Stimulated activated CD4-positive, alpha-beta T cell treated with anti-CD3 and anti-CD28 coated beads, Interleukin-12 subunit alpha, Interleukin-12 subunit beta, amount 100 ng/mL, for 24 hours (primary cell): ENCODE data around the gene PDE3A.
"Not testable (repeated sequence)": the region's sequence is repeated elsewhere in the genome, so short reads cannot be mapped to it uniquely, and the experiment has no call there.

Experiments used
- DNase-seq, 2 experiments: peaks; one replicate each; pipeline ENCODE4 v3.0.0-alpha.2; 2020; ENCODE audit warnings: low read depth in 2 of 2

The PDE3A gene

DNA sequence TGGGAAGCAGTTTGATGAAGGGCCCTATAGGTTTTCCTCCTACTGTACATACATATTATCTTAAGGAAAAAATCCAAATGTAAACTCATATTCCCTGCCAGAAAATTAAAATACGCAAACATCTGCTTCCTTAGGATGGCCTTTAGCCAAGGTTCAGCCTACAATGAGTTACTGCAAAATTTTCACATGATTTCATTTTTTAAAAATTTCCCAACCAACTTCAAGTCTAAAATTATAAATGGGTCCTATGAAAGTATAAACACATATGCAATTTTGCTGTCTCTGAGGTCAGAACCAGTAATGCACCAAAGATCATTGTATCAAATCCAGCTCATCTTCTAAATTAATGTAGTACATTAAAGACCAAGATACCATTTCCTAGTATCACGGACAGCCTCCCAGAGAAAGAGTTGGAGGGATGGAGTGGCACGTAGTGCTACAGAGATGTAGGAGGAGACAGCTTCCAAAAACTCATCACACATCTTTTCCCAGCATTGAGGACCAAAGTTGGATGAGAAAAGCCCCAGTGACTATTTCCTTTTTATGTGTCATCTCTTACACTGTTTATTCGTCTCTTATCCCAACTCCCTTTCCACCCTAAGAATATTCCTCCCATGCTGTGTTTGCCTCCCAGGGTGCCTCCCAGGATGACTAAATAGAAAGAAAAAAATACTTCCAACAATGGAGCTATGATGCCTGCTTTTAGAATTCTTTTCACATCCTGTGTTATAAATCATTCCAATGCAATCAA is 234.5 kb downstream of the PDE3A start:
- no peak for DNase-seq

GRCh38 chr12:20604408-20605067 is 236.2 kb downstream of the PDE3A start:
- DNase-seq: no peak

- not testable (repeated sequence) for DNase-seq
These were observed 246.7 kb downstream of the PDE3A start for GRCh38 chr12:20615020-20615419.

DNA sequence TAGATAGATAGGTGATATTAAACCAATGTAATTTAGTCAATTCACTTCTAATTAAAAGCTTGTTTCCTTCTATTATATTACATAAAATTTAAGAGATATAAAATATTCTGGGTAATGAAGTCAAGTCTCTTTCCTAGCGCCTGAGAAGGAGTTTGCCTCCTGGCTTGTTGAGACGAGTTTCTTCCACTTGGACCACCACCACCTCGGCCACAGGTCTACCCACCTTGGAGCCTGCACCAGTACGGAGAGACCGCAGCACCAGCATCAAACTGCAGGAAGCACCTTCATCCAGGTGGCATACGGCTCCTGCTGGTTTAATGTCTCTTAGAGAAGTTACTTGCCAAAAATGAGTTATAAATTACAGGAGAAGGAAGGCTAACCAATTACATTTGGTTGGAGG is 247.8 kb downstream of the PDE3A start:
- no peak for DNase-seq

- DNase-seq: no peak
These were observed 251.9 kb downstream of the PDE3A start for GRCh38 chr12:20620261-20620660.

GRCh38 chr12:20624718-20625117 is 256.4 kb downstream of the PDE3A start:
- no peak for DNase-seq

DNA sequence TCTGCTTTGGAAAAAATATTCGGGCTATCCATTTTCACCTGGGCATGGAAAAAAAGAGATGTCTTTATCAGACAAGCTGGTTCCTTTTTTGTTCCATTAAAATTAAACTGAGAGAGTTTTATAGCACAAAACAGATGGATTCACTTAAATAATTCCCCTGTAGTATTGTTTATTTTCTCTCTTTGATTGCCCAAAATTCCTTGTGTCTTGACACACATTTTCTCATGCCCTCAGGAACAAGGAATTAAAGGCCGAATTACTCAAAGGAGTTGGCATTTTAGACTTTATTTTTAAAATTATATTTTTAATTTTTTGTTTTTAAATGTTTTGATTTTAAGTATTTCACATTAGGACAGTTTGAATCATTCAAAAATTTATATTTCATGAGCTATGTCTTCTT is 257.2 kb downstream of the PDE3A start:
- no peak for DNase-seq

DNA sequence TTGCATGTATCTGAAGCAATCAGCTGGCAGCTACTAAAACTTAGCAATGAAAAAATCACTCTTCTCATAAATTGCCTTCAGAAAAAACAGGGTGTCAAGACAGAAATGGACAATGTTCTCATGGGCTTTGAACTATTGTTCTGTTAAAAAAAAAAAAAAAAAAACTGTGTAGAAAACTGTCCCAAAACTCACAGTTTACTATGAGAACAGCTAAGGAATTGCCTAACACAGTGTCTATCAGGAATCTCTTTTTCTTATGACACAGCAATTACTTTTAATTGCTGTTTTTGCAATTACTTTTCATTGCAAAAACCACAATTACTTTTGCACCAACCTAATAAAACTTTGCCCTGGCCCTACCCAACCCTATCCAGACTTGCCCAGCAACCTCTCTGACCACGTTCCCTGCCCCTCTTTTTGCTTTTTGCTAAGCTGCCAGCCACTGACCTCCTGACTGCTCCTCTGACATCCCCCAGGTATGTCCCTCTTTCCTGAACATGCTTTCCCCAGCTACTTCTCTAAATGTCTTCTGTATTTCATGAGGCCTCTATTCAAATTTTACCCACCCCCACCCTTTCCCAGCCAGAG is 258.8 kb downstream of the PDE3A start:
- no peak for DNase-seq

DNA sequence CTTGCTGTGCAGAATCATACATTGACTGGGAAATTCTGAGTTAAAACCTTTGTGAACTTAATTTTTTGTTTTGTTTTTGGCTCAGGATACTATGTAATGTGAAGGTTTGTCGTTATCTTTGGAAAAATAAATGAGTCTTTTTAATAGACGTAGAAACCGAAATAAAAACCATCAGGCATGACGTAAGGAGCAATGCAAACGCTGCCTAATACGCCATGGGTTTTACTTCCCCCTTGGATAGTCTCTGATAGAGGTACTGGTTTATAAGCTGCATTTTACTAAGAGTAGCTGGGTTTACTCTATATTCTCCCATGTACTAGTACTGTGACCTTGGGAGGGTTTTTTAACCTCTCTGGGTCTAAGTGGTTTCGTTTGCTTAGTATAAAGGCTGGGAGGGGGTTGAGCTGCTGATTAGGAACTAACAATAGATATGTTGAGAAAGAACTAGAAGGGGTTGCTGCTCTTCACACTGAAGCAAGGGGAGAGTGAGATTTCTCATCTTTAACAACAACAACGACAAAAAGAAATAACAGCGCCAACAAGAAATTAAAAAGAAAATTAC is 260.0 kb downstream of the PDE3A start:
- no peak for DNase-seq

DNA sequence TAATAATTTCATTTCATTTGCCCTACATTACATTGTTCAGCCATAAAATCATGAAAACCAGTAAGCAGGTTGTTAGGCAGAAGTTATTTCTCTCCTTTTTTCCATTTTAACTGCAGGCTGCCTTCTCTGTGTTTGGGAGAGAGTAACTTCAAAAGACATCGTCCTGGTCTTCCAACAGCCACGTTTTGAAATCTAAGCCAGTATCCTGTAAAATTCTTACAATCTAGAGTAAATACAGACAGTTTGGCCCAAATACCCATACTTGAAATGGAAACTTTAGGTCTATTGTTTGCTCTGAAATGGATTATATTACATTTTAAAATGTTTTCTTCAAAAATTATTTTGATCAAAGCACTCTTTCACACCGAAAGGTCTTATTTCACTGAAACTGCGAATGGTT is 260.7 kb downstream of the PDE3A start:
- DNase-seq: no peak

DNA sequence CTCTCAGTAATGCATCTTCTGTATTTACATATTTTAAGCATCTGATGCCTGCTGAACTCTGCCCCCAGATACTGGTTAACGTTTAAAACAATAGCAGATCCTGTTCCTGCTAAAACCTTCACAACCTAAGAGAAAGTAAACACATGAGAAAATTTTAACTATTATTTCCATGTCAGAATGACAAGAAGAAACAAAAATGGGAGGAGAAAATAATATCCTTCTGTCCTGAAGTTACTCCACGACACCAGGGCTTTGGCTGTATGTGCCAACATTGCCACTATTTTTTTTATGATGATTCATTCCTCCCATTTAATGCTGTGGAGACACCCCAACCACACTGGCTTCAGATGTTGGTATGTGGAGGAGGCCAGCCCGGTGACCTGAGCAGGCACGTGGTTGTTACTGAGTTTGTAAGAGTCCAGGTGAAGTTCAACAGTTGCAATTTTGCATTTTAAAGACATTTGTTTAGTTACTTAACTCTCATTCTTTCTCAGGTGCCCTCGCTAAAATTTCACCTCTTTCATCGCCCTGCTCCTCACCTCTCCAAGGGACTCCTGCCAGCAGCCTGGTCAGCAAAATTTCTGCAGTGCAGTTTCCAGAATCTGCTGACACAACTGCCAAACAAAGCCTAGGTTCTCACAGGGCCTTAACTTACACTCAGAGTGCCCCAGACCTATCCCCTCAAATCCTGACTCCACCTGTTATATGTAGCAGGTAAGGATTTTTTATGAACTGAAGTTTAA is 261.2 kb downstream of the PDE3A start:
- no peak for DNase-seq

- DNase-seq: no peak
These were observed 263.4 kb downstream of the PDE3A start for GRCh38 chr12:20631711-20632110.

DNA sequence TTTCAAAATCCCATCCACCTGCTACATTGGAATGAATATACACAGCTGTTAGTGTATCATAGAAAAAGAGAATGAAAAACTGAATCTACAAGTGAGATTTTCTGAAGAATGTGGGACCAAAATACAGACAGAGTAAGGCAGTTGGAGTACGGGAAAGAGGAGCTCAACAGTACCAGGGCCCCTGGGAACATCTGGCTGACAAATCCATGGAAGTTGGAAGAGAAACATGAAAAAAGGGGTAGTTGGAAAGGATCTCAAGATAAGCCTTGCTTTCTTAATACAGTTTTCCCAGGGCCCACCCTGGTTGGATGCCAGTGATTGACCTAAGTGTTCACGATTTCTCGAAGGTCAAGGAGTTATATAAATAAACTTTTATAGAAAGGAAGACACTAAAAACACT is 272.8 kb downstream of the PDE3A start:
- DNase-seq: no peak

DNA sequence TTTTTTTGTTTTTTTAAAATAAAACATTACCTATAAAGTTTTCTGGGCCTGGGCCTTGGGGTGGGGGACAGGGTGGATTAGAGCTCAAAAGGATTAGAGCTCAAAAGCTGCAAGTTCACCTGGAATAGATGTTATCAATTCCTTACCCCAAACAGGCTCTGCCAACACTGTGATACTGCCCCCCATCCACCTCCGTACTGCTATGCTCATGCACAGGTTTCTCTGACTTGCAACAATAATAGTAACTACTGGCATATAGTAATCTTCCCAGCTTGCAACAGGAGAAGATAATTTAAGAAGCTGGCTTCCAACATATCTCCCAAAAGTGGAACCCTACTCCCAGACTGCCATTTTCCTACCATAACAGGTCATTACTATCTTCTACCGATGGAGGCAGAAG is 275.5 kb downstream of the PDE3A start:
- DNase-seq: no peak

DNA sequence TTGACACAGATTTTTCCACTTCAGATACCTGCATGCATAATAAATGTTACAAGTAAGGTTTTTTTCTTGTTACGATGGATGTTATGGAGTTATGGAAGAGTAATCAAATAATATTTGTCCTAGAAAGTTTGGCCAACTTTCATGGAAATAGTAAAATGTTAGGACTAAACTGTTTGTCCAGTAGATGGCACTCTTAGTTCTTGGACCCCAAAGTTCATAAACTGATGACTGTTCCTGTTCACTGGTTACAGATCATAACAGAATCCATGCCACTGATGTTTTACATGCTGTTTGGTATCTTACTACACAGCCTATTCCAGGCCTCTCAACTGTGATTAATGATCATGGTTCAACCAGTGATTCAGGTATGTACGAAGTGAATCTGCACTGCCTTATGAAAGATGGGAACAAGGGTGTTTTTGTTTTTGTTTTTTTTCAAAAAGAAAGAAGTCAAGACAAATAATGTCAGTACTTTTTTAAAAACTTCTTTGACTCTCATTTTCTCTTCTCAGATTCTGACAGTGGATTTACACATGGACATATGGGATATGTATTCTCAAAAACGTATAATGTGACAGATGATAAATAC is 278.0 kb downstream of the PDE3A start:
- DNase-seq: no peak

DNA sequence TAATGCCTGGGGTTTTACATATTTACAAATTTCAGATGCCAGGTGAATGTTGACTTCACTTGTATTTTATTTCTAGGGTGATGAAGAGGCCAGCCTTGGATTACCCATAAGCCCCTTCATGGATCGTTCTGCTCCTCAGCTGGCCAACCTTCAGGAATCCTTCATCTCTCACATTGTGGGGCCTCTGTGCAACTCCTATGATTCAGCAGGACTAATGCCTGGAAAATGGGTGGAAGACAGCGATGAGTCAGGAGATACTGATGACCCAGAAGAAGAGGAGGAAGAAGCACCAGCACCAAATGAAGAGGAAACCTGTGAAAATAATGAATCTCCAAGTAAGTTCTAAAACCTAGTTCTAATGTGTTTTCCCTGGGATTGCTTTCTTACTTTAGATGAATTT is 285.5 kb downstream of the PDE3A start:
- no peak for DNase-seq

DNA sequence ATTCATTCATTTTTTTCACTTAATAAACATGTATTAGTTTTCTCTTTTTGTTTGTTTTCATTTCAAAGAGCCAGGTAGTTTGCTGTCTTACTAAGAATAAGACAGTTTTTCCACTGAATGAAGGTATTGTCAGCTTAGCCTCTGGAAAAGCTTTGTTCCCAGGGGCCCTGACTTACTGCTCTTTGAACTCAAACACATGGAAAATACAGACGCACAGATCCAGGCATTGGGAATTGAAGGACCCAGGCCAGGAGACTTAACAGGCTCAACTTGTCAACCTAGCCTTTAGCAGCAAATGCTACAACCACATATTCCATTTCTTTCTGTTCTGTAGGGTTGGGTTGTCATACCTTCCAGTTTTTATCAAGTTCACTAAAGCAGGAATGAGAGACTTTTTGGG is 288.3 kb downstream of the PDE3A start:
- no peak for DNase-seq

- DNase-seq: no peak
These were observed 289.2 kb downstream of the PDE3A start for GRCh38 chr12:20657496-20657895.

- DNase-seq: no peak
These were observed 313.0 kb downstream of the PDE3A start for GRCh38 chr12:20681334-20681733.

DNA sequence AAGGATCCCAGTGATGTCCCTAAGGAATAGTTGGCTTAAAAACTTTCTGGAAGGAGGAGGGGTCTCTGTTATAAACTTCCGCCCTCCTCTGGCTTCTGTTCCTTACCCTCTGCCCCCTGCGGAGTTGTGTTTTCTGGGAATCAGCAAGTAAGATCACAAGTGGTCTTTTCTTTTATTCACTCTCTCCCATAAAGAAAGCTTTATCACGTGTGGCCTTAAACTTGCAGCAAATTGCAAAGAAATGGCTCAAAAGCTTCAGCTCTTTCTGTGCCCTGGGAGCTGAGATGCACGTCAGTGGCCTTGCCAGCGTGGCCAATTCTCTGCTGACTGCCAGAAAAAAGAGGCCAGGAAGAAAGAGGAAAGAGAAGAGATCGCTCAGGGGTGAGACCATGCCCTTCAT is 326.9 kb downstream of the PDE3A start, which contains the start of gene SLCO1C1:
TSS of gene SLCO1C1 (plus strand) at position 101 of the 400 bp plus-strand sequence. CDS start 4,245 bp downstream, outside the sequence.
- no peak for DNase-seq

GRCh38 chr12:20696181-20696905 is 328.0 kb downstream of the PDE3A start:
- DNase-seq: no peak
